Body of pancreas (tissue), 4 donors: ENCODE results near the gene CLTC. TPM values are rescaled to one million over a fixed set of nuclear protein-coding genes. Genes with fewer than 3 reads are reported as not detected.

Source experiments
- ATAC-seq: fragments of 150-250 bp; one replicate; pipeline ENCODE4 v1.9.1; 2016
- DNase-seq, 4 donors: peaks; one replicate each; pipeline ENCODE4 v3.0.0-alpha.2; 2019
- H3K27ac ChIP-seq, 4 donors: fragments of 200-600 bp; sonication (generic); 1 replicate in 3 of 4; 2 replicates in 1 of 4; pipeline versions ENCODE4 v1.5.1 to v1.6.1; 2016 to 2019; ENCODE audit warnings: mild to moderate bottlenecking in 1 of 4, mixed read lengths in 1 of 4, moderate library complexity in 1 of 4
- H3K27me3 ChIP-seq, 2 donors: fragments of 200-600 bp; sonication (generic); one replicate each; pipeline ENCODE4 v1.6.0; 2016; ENCODE audit warnings: mild to moderate bottlenecking in 1 of 2
- H3K36me3 ChIP-seq, 2 donors: fragments of 200-600 bp; sonication (generic); replicated peaks in 1 of 2; 2 replicates each; pipeline ENCODE4 v1.5.1; 2016; ENCODE audit warnings: low read depth in 2 of 2; ENCODE audit not compliant: insufficient read depth in 1 of 2
- H3K4me1 ChIP-seq: fragments of 200-600 bp; sonication (generic); one replicate; pipeline ENCODE4 v1.6.0; 2016
- H3K4me3 ChIP-seq, 2 donors: fragments of 200-600 bp; sonication (generic); 1 replicate in 1 of 2; 2 replicates in 1 of 2; pipeline ENCODE4 v1.5.1; 2016 to 2019
- H3K9me3 ChIP-seq, 3 donors: fragments of 200-600 bp; sonication (generic); 1 replicate in 2 of 3; 2 replicates in 1 of 3; pipeline ENCODE4 v1.5.1; 2016
- POLR2A ChIP-seq, 3 donors: fragments of 450-650 bp; IDR thresholded peaks; one replicate each; pipeline ENCODE4 v1.6.1; 2016; ENCODE audit warnings: antibody characterized with exemption in 3 of 3, mild to moderate bottlenecking in 2 of 3
- WGBS, 2 donors: methylation state at CpG; one replicate each; pipeline ENCODE4 v1.1.5; 2017; 5-methylcytosine and 5-hydroxymethylcytosine counted together
- intact Hi-C: fragments of 100-400 bp; cut with DNase I; formaldehyde crosslinking; loops from one replicate; pipeline ENCODE4 v1.15.1; 2023
- total RNA-seq, 2 donors: library from RNA; depleted of rRNA; stranded (reverse); fragments of >200 nt; gene quantifications; one replicate each; pipeline ENCODE4 v1.1.0, GENCODE V29; 2016
- TF ChIP-seq, protein P1 (sequence below), 7 experiments: fragments of 450-650 bp in 4 of 7; fragments of 200-600 bp in 3 of 7; sonication (generic) in 3 of 7; IDR thresholded peaks; one replicate each; pipeline ENCODE4 v1.5.1; 2016 to 2019; ENCODE audit warnings: antibody characterized with exemption in 7 of 7

CLTC gene
- total RNA-seq, 2 donors from 2014 or later = 78.1 to 112 TPM

- intact Hi-C loops = no loop called here
- 69 to 74% methylated on average over 1 of the region's 1 CpG for WGBS, 2 donors
- Histone ChIP-seq H3K4me3 (no peak overlapping the region), H3K27ac (no peak overlapping the region), H3K4me1 (peaks cover 50% of the 10 kb centered on the region), H3K36me3 (no peaks in the 10 kb centered on the region), H3K9me3 (no peaks in the 10 kb centered on the region), H3K27me3 (no peaks in the 10 kb centered on the region)
- no peak for DNase-seq
- no peak for ATAC-seq
- TF ChIP-seq POLR2A (IDR thresholded peaks at IDR 0.05) = no peak
- TF ChIP-seq, protein P1, sequence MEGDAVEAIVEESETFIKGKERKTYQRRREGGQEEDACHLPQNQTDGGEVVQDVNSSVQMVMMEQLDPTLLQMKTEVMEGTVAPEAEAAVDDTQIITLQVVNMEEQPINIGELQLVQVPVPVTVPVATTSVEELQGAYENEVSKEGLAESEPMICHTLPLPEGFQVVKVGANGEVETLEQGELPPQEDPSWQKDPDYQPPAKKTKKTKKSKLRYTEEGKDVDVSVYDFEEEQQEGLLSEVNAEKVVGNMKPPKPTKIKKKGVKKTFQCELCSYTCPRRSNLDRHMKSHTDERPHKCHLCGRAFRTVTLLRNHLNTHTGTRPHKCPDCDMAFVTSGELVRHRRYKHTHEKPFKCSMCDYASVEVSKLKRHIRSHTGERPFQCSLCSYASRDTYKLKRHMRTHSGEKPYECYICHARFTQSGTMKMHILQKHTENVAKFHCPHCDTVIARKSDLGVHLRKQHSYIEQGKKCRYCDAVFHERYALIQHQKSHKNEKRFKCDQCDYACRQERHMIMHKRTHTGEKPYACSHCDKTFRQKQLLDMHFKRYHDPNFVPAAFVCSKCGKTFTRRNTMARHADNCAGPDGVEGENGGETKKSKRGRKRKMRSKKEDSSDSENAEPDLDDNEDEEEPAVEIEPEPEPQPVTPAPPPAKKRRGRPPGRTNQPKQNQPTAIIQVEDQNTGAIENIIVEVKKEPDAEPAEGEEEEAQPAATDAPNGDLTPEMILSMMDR (IDR thresholded peaks at IDR 0.05) = no peak
These were observed 18.1 kb downstream of the CLTC start for GRCh38 chr17:59637611-59638310.

GRCh38 chr17:59638553-59638952 is 18.9 kb downstream of the CLTC start:
- TF ChIP-seq, protein P1 (IDR thresholded peaks at IDR 0.05) = no peak
- no peak for TF ChIP-seq POLR2A (IDR thresholded peaks at IDR 0.05)
- H3K27me3 ChIP-seq = no peaks in the 10 kb centered on the region
- no peaks in the 10 kb centered on the region for H3K36me3 ChIP-seq
- intact Hi-C loops = no loop called here
- DNase-seq = no peak
- WGBS, 2 donors = 75 to 76% methylated on average over 10 of the region's 10 CpGs
- no peak for ATAC-seq
- H3K9me3 ChIP-seq = no peaks in the 10 kb centered on the region
- peaks cover 50% of the 10 kb centered on the region for H3K4me1 ChIP-seq
- no peak overlapping the region for H3K4me3 ChIP-seq
- no peak overlapping the region for H3K27ac ChIP-seq

- peaks cover 35% of the 10 kb centered on the region for H3K4me1 ChIP-seq
- intact Hi-C loops = no loop called here
- H3K9me3 ChIP-seq = no peaks in the 10 kb centered on the region
- no peaks in the 10 kb centered on the region for H3K27me3 ChIP-seq
- ATAC-seq (no peak), DNase-seq (no peak)
- H3K27ac ChIP-seq = peak overlapping the region in 1 of 4 donors; percentile 57
- H3K4me3 ChIP-seq = no peak overlapping the region
- TF ChIP-seq POLR2A (IDR thresholded peaks at IDR 0.05) = no peak
- TF ChIP-seq, protein P1 (IDR thresholded peaks at IDR 0.05) = no peak
- WGBS, 2 donors = 11 to 12% methylated on average over 2 of the region's 2 CpGs
- H3K36me3 ChIP-seq = peaks cover 0 to 2% of the 10 kb centered on the region in 2 donors
These were observed 22.2 kb downstream of the CLTC start for GRCh38 chr17:59641799-59642484.

DNA sequence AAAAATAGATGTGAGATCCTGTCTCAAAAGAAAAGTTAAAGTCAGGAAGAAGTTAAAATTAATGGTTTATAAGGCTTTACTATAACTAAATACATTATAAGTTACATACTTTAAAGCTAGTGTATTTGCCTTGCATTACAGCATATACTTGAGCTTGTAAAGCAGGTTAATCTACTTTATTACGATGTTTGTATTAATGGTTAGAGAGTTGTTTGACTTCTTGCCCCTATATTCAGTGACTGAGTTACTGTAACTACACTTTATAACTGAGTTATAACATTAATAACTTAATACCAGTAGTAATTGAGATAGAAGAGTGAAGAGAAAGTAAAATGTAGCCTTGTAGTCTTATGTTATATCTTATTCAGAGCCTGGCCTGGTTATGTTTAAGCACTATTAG is 22.9 kb downstream of the CLTC start:
- ATAC-seq (no peak), DNase-seq (no peak)
- 8 to 30% methylated on average over 1 of the region's 1 CpG for WGBS, 2 donors
- Histone ChIP-seq H3K27ac (peak overlapping the region in 1 of 4 donors; percentile 57), H3K27me3 (no peaks in the 10 kb centered on the region), H3K4me1 (peaks cover 35% of the 10 kb centered on the region), H3K9me3 (no peaks in the 10 kb centered on the region), H3K36me3 (peaks cover 0 to 2% of the 10 kb centered on the region in 2 donors), H3K4me3 (no peak overlapping the region)
- intact Hi-C loops = no loop called here
- TF ChIP-seq POLR2A (IDR thresholded peaks at IDR 0.05) = no peak
- TF ChIP-seq, protein P1 (IDR thresholded peaks at IDR 0.05) = no peak
